Endodermal cell (in vitro differentiated cells): ENCODE measurements around the gene VSTM4. TPM values are rescaled to one million over a fixed set of nuclear protein-coding genes. Genes with fewer than 3 reads are reported as not detected.

ENCODE experiments used
- DNase-seq: peaks from one replicate; pipeline ENCODE4 v3.0.0-alpha.2; 2017
- H3K27ac ChIP-seq: 2 replicates; pipeline ENCODE4 v1.5.1; 2013; ENCODE audit warnings: mild to moderate bottlenecking, low read depth, low read length, moderate library complexity
- H3K27me3 ChIP-seq: 2 replicates; pipeline ENCODE4 v1.6.1; 2013; ENCODE audit warnings: mild to moderate bottlenecking, low read length, moderate library complexity; ENCODE audit not compliant: insufficient read depth, control insufficient read depth, poor library complexity, severe bottlenecking
- H3K36me3 ChIP-seq: 2 replicates; pipeline ENCODE4 v1.7.0; 2013; ENCODE audit warnings: mild to moderate bottlenecking, low read length, moderate library complexity; ENCODE audit not compliant: control insufficient read depth, insufficient read depth
- H3K4me1 ChIP-seq: one replicate; pipeline ENCODE4 v1.7.0; 2013; ENCODE audit warnings: low read length; ENCODE audit not compliant: control insufficient read depth, insufficient read depth
- H3K4me3 ChIP-seq: 2 replicates; pipeline ENCODE4 v1.5.1; 2013; ENCODE audit warnings: mild to moderate bottlenecking, low read length, moderate library complexity
- H3K9ac ChIP-seq: 2 replicates; pipeline ENCODE4 v1.6.1; 2013; ENCODE audit warnings: mild to moderate bottlenecking, low read length, moderate library complexity; ENCODE audit not compliant: poor library complexity, severe bottlenecking; ENCODE audit errors: extremely low read depth
- H3K9me3 ChIP-seq: 2 replicates; pipeline ENCODE4 v1.6.1; 2013; ENCODE audit warnings: mild to moderate bottlenecking, low read length, moderate library complexity; ENCODE audit not compliant: control insufficient read depth
- H3K27ac Mint-ChIP-seq: 2 replicates; pipeline ENCODE4 v1.8.0; 2020; ENCODE audit warnings: mixed read lengths
- H3K27me3 Mint-ChIP-seq: 2 replicates; pipeline ENCODE4 v1.8.0; 2021; ENCODE audit warnings: mild to moderate bottlenecking, mixed read lengths; ENCODE audit not compliant: insufficient read depth
- H3K36me3 Mint-ChIP-seq: 2 replicates; pipeline ENCODE4 v1.8.0; 2020; ENCODE audit warnings: low read depth, mixed read lengths
- H3K4me1 Mint-ChIP-seq: 2 replicates; pipeline ENCODE4 v1.8.0; 2020; ENCODE audit warnings: mixed read lengths
- H3K4me3 Mint-ChIP-seq: 2 replicates; pipeline ENCODE4 v1.8.0; 2020; ENCODE audit warnings: mild to moderate bottlenecking, moderate library complexity, mixed read lengths
- H3K9me3 Mint-ChIP-seq: 2 replicates; pipeline ENCODE4 v1.8.0; 2020; ENCODE audit warnings: mild to moderate bottlenecking, mixed read lengths
- WGBS, 2 experiments: methylation state at CpG; one replicate each; pipeline versions ENCODE4 v1.1.5 to v1.1.7; 2013; ENCODE audit warnings: missing lambda C conversion rate in 2 of 2, mixed read lengths in 1 of 2; ENCODE audit not compliant: insufficient coverage in 1 of 2, insufficient read length in 1 of 2; 5-methylcytosine and 5-hydroxymethylcytosine counted together
- total RNA-seq, 2 donors: library from RNA; stranded (reverse); fragmentation: NEBNext Ultra II Directional in 1 of 2; extraction: Animal tissue kit (Norgen Biotek cat#: 25700) in 1 of 2; gene quantifications; 2 replicates in 1 of 2; 3 replicates in 1 of 2; pipeline ENCODE4 v1.2.1, GENCODE V29; 2021
- TF ChIP-seq, protein P1 (sequence below): fragments of 200-600 bp; sonication (generic); conservative IDR thresholded peaks from 2 replicates; pipeline ENCODE4 v1.5.0; 2021; ENCODE audit warnings: antibody characterized with exemption, mild to moderate bottlenecking

The VSTM4 gene
- total RNA-seq, 2 donors from 2014 or later = 0.51 to 0.77 TPM

DNA sequence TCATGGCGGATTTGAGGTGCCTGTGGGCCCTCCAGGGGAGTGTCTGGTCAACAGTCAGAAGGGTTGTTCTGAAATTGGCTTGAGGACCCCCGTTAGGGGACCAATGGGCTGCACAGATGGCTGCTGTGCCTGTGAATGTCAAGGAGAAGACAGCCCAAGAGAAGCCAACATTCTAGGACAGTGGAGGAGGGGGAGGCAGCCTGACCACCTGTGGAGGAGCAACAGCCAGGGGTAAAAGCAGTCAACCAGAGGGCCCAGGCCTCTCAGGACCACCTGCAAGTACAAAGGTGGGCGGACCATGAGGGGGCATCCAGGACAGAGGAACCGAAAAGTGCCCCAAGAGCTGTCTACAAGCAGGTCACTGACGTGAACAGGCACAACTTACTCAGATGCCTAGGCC, 76.6 kb downstream of the VSTM4 start:
- no peak overlapping the region for H3K27ac ChIP-seq
- H3K4me3 ChIP-seq = no peak overlapping the region
- WGBS, 2 experiments = 94% methylated on average over 4 to 5 of the region's 5 CpGs
- no peak overlapping the region for H3K27ac Mint-ChIP-seq
- H3K9me3 ChIP-seq = no peaks in the 10 kb centered on the region
- no peaks in the 10 kb centered on the region for H3K36me3 ChIP-seq
- H3K4me1 Mint-ChIP-seq = no peaks in the 10 kb centered on the region
- TF ChIP-seq, protein P1, sequence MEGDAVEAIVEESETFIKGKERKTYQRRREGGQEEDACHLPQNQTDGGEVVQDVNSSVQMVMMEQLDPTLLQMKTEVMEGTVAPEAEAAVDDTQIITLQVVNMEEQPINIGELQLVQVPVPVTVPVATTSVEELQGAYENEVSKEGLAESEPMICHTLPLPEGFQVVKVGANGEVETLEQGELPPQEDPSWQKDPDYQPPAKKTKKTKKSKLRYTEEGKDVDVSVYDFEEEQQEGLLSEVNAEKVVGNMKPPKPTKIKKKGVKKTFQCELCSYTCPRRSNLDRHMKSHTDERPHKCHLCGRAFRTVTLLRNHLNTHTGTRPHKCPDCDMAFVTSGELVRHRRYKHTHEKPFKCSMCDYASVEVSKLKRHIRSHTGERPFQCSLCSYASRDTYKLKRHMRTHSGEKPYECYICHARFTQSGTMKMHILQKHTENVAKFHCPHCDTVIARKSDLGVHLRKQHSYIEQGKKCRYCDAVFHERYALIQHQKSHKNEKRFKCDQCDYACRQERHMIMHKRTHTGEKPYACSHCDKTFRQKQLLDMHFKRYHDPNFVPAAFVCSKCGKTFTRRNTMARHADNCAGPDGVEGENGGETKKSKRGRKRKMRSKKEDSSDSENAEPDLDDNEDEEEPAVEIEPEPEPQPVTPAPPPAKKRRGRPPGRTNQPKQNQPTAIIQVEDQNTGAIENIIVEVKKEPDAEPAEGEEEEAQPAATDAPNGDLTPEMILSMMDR = no peak
- H3K27me3 Mint-ChIP-seq = peaks cover under 1% of the 10 kb centered on the region
- H3K4me1 ChIP-seq = no peaks in the 10 kb centered on the region
- DNase-seq = peak; percentile 20
- no peaks in the 10 kb centered on the region for H3K36me3 Mint-ChIP-seq
- no peaks in the 10 kb centered on the region for H3K27me3 ChIP-seq
- no peak overlapping the region for H3K9ac ChIP-seq
- no peak overlapping the region for H3K4me3 Mint-ChIP-seq
- H3K9me3 Mint-ChIP-seq = no peaks in the 10 kb centered on the region

DNA sequence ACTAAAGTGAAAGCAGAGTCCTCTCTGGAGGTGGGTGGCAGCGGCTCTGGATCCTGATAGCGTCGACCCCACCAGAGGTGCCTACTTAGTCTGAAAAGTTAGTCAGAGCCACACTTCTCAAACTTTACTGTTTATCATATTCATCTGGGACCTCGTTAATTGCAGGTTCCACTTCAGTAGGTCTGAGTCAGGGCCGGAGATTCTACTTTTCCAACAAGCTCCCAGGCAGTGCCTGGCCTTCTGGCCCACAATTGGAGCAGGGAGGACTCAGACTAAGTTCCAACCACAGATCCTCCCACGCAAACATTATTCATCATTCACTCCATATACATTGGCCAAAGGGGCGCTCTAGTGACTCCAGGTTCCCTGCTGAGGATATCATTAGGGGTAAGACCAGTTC, 78.1 kb downstream of the VSTM4 start:
- Mint-ChIP-seq H3K4me1 (no peaks in the 10 kb centered on the region), H3K36me3 (no peaks in the 10 kb centered on the region), H3K4me3 (no peak overlapping the region), H3K9me3 (no peaks in the 10 kb centered on the region), H3K27ac (no peak overlapping the region), H3K27me3 (no peaks in the 10 kb centered on the region)
- Histone ChIP-seq H3K27me3 (no peaks in the 10 kb centered on the region), H3K36me3 (no peaks in the 10 kb centered on the region), H3K4me3 (no peak overlapping the region), H3K9ac (no peak overlapping the region), H3K27ac (no peak overlapping the region), H3K4me1 (no peaks in the 10 kb centered on the region), H3K9me3 (no peaks in the 10 kb centered on the region)
- TF ChIP-seq, protein P1 = no peak
- no peak for DNase-seq
- 84 to 88% methylated on average over 5 to 7 of the region's 7 CpGs for WGBS, 2 experiments

DNA sequence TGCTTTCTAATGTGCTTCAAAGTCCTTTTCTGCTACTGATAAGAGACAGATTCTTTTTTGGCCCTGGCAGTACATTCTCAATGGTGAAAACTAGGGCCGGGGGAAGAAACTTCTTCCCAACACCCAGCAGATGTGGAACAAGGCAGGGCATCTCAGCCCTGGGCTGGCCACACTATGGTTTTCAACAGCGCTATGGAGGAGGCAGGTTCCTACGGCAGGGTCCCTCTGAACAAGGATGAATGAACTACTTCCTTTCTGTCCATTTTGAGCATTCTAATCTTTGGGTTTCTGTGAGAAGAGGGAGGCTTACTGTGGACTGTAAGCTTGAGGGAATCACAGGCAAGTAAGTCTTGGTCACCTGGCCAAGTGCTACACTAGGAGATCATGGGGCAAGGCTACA, 78.7 kb downstream of the VSTM4 start:
- no peaks in the 10 kb centered on the region for H3K27me3 Mint-ChIP-seq
- 92 to 100% methylated on average over 2 to 3 of the region's 3 CpGs for WGBS, 2 experiments
- H3K27ac Mint-ChIP-seq = no peak overlapping the region

More for the DNA sequence above, 78.7 kb downstream of the VSTM4 start:
- Mint-ChIP-seq H3K9me3 (no peaks in the 10 kb centered on the region), H3K4me1 (no peaks in the 10 kb centered on the region), H3K4me3 (no peak overlapping the region), H3K36me3 (no peaks in the 10 kb centered on the region)
- Histone ChIP-seq H3K36me3 (no peaks in the 10 kb centered on the region), H3K9ac (no peak overlapping the region), H3K4me3 (no peak overlapping the region), H3K27me3 (no peaks in the 10 kb centered on the region), H3K27ac (no peak overlapping the region), H3K4me1 (no peaks in the 10 kb centered on the region), H3K9me3 (no peaks in the 10 kb centered on the region)
- TF ChIP-seq, protein P1 = no peak
- DNase-seq = no peak
